Cardiac muscle cell (in vitro differentiated cells and primary cell): Measurements from ENCODE around the gene CYP46A1. TPM values are rescaled to one million over a fixed set of nuclear protein-coding genes. Genes with fewer than 3 reads are reported as not detected.

Experiments used
- DNase-seq, 2 donors: peaks; one replicate each; pipeline versions ENCODE4 v3.0.0 to v3.0.0-alpha.2; 2010 to 2017; ENCODE audit warnings: low read depth in 1 of 2, low spot score in 1 of 2
- H3K27ac ChIP-seq: fragments of 200-600 bp; sonication (generic); 2 replicates; pipeline ENCODE4 v1.5.1; 2016
- H3K27me3 ChIP-seq: fragments of 200-600 bp; sonication (generic); 2 replicates; pipeline ENCODE4 v1.6.0; 2016; ENCODE audit warnings: control low read depth
- H3K36me3 ChIP-seq: fragments of 200-600 bp; sonication (generic); 2 replicates; pipeline ENCODE4 v1.5.1; 2016; ENCODE audit warnings: control low read depth
- H3K4me1 ChIP-seq: fragments of 200-600 bp; sonication (generic); 2 replicates; pipeline ENCODE4 v1.8.1; 2017; ENCODE audit warnings: low read depth, mild to moderate bottlenecking, mixed run types
- H3K4me3 ChIP-seq: fragments of 200-600 bp; sonication (generic); 2 replicates; pipeline ENCODE4 v1.5.1; 2016; ENCODE audit warnings: mild to moderate bottlenecking
- H3K9me3 ChIP-seq: fragments of 200-600 bp; sonication (generic); 2 replicates; pipeline ENCODE4 v1.5.1; 2017; ENCODE audit warnings: low read depth, mild to moderate bottlenecking, control low read depth
- polyA plus RNA-seq: library from polyadenylated mRNA; unstranded; fragments of >200 nt; fragmentation: Nextera tagmentation; extraction: Ambion mirVana; gene quantifications from 2 replicates; pipeline ENCODE4 v1.2.1, GENCODE V29; 2016
- total RNA-seq: library from RNA; depleted of rRNA; stranded (reverse); fragments of >200 nt; gene quantifications from 2 replicates; pipeline ENCODE4 v1.2.3, GENCODE V29; 2016
- TF ChIP-seq, protein P1 (sequence below): IDR thresholded peaks from 2 replicates; pipeline ENCODE4 v1.5.1; 2012; ENCODE audit warnings: low read depth, mild to moderate bottlenecking, low read length

CYP46A1 gene
- total and polyA plus RNA-seq, 2 experiments from 2014 or later = 11.1 to 15.0 TPM

DNA sequence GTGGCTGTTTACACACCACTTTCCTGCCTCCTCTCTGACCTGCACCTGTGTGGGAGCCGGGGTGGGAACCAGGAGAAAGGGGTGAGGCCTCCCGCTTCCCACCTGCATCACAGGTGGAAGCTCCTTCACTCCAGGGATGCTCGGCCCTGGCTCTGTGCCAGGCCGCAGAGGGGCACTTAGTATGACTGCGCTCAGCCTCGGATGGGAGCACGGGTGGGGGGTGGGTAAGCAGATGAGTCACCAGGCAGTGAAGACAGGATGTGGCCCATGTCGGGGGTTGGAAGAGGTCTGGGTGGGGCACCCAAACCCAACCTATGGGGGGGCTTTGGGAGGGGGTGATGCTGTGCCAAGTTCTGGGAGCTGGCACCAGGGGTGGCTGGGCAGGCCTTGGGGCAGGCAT, 7.4 kb upstream of the CYP46A1 start:
- no peak for DNase-seq
- no peak overlapping the region for H3K4me3 ChIP-seq
- TF ChIP-seq, protein P1, sequence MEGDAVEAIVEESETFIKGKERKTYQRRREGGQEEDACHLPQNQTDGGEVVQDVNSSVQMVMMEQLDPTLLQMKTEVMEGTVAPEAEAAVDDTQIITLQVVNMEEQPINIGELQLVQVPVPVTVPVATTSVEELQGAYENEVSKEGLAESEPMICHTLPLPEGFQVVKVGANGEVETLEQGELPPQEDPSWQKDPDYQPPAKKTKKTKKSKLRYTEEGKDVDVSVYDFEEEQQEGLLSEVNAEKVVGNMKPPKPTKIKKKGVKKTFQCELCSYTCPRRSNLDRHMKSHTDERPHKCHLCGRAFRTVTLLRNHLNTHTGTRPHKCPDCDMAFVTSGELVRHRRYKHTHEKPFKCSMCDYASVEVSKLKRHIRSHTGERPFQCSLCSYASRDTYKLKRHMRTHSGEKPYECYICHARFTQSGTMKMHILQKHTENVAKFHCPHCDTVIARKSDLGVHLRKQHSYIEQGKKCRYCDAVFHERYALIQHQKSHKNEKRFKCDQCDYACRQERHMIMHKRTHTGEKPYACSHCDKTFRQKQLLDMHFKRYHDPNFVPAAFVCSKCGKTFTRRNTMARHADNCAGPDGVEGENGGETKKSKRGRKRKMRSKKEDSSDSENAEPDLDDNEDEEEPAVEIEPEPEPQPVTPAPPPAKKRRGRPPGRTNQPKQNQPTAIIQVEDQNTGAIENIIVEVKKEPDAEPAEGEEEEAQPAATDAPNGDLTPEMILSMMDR = no peak

DNA sequence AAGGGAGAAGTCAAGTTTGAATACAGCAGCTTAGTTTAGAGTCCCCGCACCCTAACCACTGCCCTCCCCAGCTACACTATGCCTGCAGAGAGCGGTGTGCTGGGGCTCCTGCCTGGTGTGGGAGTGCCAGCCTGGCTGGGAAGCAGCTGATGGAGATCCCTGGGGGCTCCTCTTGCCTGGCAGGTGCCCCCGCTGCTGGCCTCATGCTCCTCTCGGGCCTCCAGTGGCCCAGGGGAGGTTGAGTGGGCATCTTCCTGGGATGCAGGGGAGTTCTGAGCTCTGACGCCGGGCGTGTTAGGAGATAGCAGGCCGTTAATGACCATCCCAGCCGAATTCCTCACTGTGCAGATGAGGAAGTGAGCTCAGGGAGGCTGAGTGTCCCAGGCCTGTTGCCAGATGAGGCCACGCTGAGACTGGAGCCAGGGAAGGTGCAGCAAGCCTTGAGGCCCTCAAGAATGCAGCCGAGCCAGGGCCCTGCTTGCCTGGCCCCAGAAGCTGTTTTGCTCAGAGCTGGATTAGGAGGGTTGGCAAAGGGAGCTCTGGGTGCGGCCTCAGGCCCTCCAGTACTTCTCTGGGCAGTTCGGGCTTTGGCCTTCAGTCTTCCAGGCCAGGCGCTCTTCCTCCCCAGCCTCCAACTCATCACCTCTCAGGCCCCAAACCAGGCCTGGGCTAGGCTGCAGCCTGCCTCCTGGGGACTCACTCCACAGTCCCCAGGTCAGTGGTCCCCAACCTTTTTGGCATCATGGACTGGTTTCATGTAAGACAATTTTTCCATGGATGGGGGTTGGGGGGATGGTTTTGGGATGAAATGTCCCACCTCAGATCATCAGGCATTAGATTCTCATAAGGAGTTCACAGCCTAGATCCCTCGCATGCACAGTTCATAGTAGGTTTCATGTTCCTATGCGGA, 6.6 kb upstream of the CYP46A1 start:
- no peaks in the 10 kb centered on the region for H3K4me1 ChIP-seq
- no peak overlapping the region for H3K4me3 ChIP-seq
- no peaks in the 10 kb centered on the region for H3K27me3 ChIP-seq
- H3K27ac ChIP-seq = no peak overlapping the region
- H3K36me3 ChIP-seq = no peaks in the 10 kb centered on the region
- TF ChIP-seq, protein P1 = no peak
- no peaks in the 10 kb centered on the region for H3K9me3 ChIP-seq
- peak in 1 of 2 donors; percentile 73 for DNase-seq

More for the DNA sequence above, 7.4 kb upstream of the CYP46A1 start:
- no peaks in the 10 kb centered on the region for H3K36me3 ChIP-seq
- no peaks in the 10 kb centered on the region for H3K9me3 ChIP-seq
- H3K27me3 ChIP-seq = no peaks in the 10 kb centered on the region
- H3K27ac ChIP-seq = no peak overlapping the region
- no peaks in the 10 kb centered on the region for H3K4me1 ChIP-seq

DNA sequence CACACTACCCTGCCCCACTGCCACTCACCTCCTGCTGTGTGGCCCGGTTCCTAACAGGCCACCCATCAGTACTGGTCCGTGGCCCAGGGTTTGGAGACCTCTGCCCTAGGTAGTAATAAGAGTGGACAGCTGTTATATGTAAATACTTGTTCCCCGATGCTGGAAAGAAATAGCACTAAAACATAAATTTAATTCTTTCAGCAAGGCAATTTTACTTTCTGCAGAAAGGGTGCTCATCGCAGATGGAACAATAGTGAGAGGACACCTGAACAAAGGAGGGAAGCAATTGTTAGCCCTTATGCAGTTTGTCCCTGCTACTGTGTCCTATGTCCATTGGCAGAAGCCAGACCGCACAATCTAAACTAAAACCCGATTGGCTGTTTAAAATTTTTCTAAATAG, 5.9 kb upstream of the CYP46A1 start:
- H3K27me3 ChIP-seq = no peaks in the 10 kb centered on the region
- no peaks in the 10 kb centered on the region for H3K36me3 ChIP-seq
- H3K4me1 ChIP-seq = no peaks in the 10 kb centered on the region
- TF ChIP-seq, protein P1 = no peak
- no peak overlapping the region for H3K27ac ChIP-seq
- H3K4me3 ChIP-seq = no peak overlapping the region
- DNase-seq = no peak
- H3K9me3 ChIP-seq = no peaks in the 10 kb centered on the region

DNA sequence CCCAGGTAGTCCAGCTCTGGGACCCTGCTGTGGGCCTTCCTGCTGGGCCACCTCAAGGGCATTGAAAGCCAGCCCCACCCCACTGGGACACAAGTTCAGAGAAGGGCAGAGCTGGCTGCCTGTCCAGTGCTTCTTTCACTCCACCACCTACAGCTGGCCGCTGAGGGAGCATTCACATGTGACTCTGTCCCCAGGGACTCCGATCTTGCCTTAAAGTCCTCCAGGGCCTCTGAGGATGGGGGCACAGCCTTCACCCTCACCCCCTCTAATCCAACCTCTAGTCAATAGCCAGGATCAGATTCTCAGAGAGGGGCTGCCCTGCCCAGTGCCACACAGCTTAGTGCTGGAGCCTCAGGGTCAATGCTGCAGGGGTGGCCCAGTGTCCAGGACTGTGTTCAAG, 5.0 kb upstream of the CYP46A1 start:
- TF ChIP-seq, protein P1 = no peak
- H3K4me3 ChIP-seq = no peak overlapping the region
- no peaks in the 10 kb centered on the region for H3K27me3 ChIP-seq
- H3K9me3 ChIP-seq = no peaks in the 10 kb centered on the region
- H3K27ac ChIP-seq = no peak overlapping the region
- H3K4me1 ChIP-seq = no peaks in the 10 kb centered on the region
- no peaks in the 10 kb centered on the region for H3K36me3 ChIP-seq
- DNase-seq = no peak

DNA sequence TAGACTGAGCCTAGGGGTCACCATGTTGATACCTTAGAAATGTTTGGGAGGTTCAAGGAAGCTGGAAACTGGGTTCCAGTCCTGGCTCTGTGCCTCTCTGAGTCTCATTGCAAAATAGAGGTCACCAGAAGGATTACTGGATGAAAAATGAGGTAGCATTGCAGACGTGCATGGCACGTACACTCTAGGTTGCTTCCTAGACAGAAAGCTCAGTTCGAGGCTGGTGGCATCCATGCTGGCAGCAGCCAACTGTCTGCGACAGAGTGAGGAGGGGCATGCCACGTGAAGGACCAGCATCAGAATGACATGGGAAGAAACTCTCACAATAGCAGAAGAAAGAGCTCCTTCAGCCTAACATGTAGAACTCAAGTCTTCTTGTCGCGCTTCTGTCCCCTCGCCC, 4.6 kb upstream of the CYP46A1 start:
- H3K27ac ChIP-seq = no peak overlapping the region
- no peaks in the 10 kb centered on the region for H3K36me3 ChIP-seq
- no peaks in the 10 kb centered on the region for H3K9me3 ChIP-seq
- H3K4me1 ChIP-seq = no peaks in the 10 kb centered on the region
- DNase-seq = no peak
- H3K27me3 ChIP-seq = no peaks in the 10 kb centered on the region
- H3K4me3 ChIP-seq = no peak overlapping the region
- TF ChIP-seq, protein P1 = no peak
